Renal cortex interstitium (tissue), 11 donors: ENCODE measurements around the gene ZFHX3. TPM values are rescaled to one million over a fixed set of nuclear protein-coding genes. Genes with fewer than 3 reads are reported as not detected.

Experiments used
- DNase-seq, 11 donors: peaks; one replicate each; pipeline ENCODE4 v3.0.0-alpha.2; 2013; ENCODE audit warnings: low read depth in 9 of 11, low spot score in 4 of 11; ENCODE audit errors: extremely low read depth in 1 of 11
- polyA plus RNA-seq, 3 donors: library from polyadenylated mRNA; unstranded; fragments of 120-200 nt; gene quantifications; one replicate each; pipeline ENCODE4 v1.2.1, GENCODE V29; 2013; ENCODE audit not compliant: insufficient read length in 3 of 3

Gene ZFHX3
- polyA plus RNA-seq, 3 donors, result 20.2 to 25.8 (median 20.2) TPM

DNA sequence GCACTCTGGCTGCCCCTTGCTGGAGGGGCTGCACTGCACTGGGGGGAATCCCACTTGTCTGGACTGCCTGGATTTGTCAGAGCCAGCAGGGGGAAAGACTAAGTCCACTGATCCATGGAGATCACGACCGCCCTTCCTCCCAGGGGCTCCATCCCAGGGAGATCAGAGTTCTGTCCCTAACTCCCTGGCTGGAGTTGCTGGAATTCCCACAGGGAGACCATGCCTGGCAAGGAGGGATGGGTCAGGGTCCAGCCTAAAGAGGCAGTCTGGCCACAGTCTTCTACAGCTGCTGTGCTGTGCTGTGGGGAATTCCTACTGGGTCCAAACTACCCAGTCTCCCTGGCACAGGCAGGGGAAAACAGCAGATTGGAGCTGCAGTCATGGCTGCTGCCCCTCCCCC lies 311.9 kb downstream of the ZFHX3 start:
- DNase-seq, result peak in 1 of 11 donors; percentile 3
